Measurements from ENCODE around the gene OTULINL. TPM values are rescaled to one million over a fixed set of nuclear protein-coding genes. Genes with fewer than 3 reads are reported as not detected.
"Not testable (repeated sequence)": the region's sequence is repeated elsewhere in the genome, so short reads cannot be mapped to it uniquely, and the experiment has no call there.

The OTULINL gene
- total RNA-seq, 1 donor = 1.6 TPM

DNA sequence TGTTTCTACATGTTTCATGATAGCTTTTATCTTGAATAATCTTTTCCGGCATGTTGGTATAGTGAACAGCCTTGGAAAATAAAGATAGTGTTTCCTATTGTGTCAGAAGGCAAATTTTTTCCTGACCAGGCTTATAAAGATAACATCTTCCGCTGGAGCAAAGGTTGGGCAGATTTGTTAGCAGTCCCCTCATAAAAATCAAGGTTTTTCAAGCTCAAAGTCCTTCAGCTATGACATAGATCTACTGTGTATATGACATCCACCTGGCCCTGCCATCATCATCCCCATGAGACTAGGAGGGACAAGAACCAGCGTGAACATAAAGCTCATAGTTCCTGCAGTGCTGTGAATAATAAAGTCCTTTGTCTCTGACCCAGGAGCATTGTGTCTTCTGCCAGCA is 30.4 kb upstream of the OTULINL start:
- H3K4me3 ChIP-seq (ENCODE audit: low read depth, low read length) = no peak overlapping the region
- DNase-seq (ENCODE audit: low read depth) = no peak
- no peak for TF ChIP-seq CTCF (IDR thresholded peaks at IDR 0.05; ENCODE audit: insufficient read depth, low read length)

GRCh38 chr5:14552017-14552416 is 29.6 kb upstream of the OTULINL start:
- no peak for DNase-seq (ENCODE audit: low read depth)
- TF ChIP-seq CTCF (IDR thresholded peaks at IDR 0.05; ENCODE audit: insufficient read depth, low read length) = no peak
- H3K4me3 ChIP-seq (ENCODE audit: low read depth, low read length) = no peak overlapping the region

- H3K4me3 ChIP-seq (ENCODE audit: low read depth, low read length); DNase-seq (ENCODE audit: low read depth): not testable (repeated sequence)
These were observed 27.3 kb upstream of the OTULINL start for GRCh38 chr5:14554288-14554687.

DNA sequence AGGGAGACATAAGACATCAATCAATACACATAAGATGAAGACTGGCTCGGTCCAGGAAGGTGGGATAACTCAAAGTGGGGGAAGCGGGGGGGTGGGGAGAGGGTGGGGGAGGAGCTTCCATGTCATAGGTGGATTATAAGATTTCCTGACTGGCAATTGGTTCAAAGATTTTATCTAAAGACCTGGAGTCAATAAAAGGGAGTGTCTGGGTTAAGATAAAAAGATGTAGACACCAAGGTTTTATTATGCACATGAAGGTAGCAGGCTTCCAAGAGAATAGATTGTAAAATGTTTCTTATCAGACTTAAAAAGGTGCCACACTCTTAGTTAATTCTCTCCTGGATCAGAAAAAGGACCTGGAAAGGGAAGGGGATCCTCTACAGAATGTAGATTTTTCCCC is 25.6 kb upstream of the OTULINL start:
- no peak for DNase-seq (ENCODE audit: low read depth)
- no peak for TF ChIP-seq CTCF (IDR thresholded peaks at IDR 0.05; ENCODE audit: insufficient read depth, low read length)
- no peak overlapping the region for H3K4me3 ChIP-seq (ENCODE audit: low read depth, low read length)

- DNase-seq (ENCODE audit: low read depth) = no peak
- no peak overlapping the region for H3K4me3 ChIP-seq (ENCODE audit: low read depth, low read length)
- no peak for TF ChIP-seq CTCF (IDR thresholded peaks at IDR 0.05; ENCODE audit: insufficient read depth, low read length)
These were observed 24.3 kb upstream of the OTULINL start for GRCh38 chr5:14557203-14557770.

DNA sequence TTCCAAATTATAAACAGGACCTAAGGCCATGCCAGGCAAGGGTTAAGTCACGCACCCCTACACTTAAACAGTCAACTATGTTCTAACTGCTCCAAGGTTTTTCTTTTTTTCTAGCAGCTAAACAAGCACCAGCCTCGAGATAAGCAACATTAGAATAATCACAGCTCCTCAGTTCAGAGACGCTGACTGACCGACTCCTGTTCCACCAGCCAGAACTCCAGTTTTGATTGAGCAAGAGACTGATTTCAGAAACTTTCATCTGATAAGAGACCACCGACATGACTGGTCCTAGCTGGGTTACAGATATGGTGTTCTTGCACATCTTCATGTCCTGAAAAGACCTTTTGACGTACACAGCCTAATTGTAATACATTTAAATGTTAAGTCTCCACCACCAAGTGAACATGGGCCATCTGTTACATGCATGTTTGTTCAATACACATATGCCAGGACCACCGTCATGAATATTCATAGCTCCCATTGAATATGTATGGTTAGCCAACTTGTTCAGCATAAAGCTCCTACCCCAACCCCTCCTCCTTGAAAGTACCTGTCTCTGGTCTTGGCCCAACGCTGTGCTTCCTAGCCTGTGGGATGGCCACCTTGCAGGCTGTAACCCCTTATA is 23.7 kb upstream of the OTULINL start:
- TF ChIP-seq CTCF (IDR thresholded peaks at IDR 0.05; ENCODE audit: insufficient read depth, low read length) = no peak
- no peak overlapping the region for H3K4me3 ChIP-seq (ENCODE audit: low read depth, low read length)
- no peak for DNase-seq (ENCODE audit: low read depth)

DNA sequence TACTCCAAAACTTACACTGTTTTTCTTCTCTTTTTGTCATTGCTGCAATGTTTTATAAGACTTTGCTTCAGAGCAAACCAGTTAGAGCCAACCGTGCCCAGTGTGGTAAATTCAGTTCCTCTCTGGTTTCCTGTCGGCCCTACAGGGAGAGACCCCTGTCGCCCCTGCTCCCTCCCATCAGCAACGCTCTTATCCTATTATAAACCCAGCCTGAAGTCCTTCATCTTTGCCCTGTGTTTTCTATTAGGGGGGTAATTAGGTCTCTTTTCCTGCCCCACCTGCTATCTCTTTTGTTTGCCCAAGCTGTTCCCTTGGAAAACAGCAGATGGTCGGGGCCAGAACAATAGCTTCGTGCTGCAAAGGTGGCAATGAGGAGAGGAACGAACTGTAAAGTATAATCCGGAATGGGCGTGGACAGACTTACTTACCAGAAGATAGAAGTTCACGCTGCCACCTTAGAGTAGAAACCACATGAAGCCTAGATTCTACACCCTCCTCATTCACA is 21.4 kb upstream of the OTULINL start:
- H3K4me3 ChIP-seq (ENCODE audit: low read depth, low read length) = no peak overlapping the region
- no peak for DNase-seq (ENCODE audit: low read depth)
- TF ChIP-seq CTCF (IDR thresholded peaks at IDR 0.05; ENCODE audit: insufficient read depth, low read length) = no peak

All from fibroblast of the aortic adventitia (primary cell).